Measurements from ENCODE around the gene AFMID.
A peak's percentile ranks its signal among the peaks of the same experiment; 100 is the strongest.
"Not testable (repeated sequence)": the region's sequence is repeated elsewhere in the genome, so short reads cannot be mapped to it uniquely, and the experiment has no call there.

The AFMID gene

GRCh38 chr17:78186692-78187595, at the start of gene AFMID, which contains the start of gene TK1:
Gene AFMID, plus strand, starts transcription at chr17:78187362. Its CDS starts 9 bp downstream, at chr17:78187371.
Gene TK1, minus strand, starts transcription at chr17:78187052. Its CDS starts 58 bp downstream, at chr17:78186994.
- DNase-seq, result peak; percentile 70

GRCh38 chr17:78137392-78138203, 49.6 kb upstream of the AFMID start:
- DNase-seq, result no peak

- no peak for DNase-seq
Measured at GRCh38 chr17:78138204-78139060, 48.7 kb upstream of the AFMID start.

GRCh38 chr17:78139861-78140168, 47.3 kb upstream of the AFMID start:
- not testable (repeated sequence) for DNase-seq

- DNase-seq, result peak; percentile 73
Measured at GRCh38 chr17:78140169-78141051, 46.8 kb upstream of the AFMID start.

- no peak for DNase-seq
Measured at GRCh38 chr17:78141437-78142118, 45.6 kb upstream of the AFMID start.

- DNase-seq, result no peak
Measured at GRCh38 chr17:78142119-78142861, 44.9 kb upstream of the AFMID start.

- DNase-seq, result no peak
Measured at GRCh38 chr17:78143214-78144146, 43.7 kb upstream of the AFMID start.

- DNase-seq, result no peak
Measured at GRCh38 chr17:78144147-78144719, 42.9 kb upstream of the AFMID start.

GRCh38 chr17:78144736-78145641, 42.2 kb upstream of the AFMID start:
- DNase-seq, result no peak

GRCh38 chr17:78146471-78146869, 40.7 kb upstream of the AFMID start:
- DNase-seq, result no peak

GRCh38 chr17:78146881-78147280, 40.3 kb upstream of the AFMID start:
- no peak for DNase-seq

- no peak for DNase-seq
Measured at GRCh38 chr17:78147315-78147998, 39.7 kb upstream of the AFMID start.

GRCh38 chr17:78148286-78149016, 38.7 kb upstream of the AFMID start:
- no peak for DNase-seq

- no peak for DNase-seq
Measured at GRCh38 chr17:78151514-78152008, 35.6 kb upstream of the AFMID start.

Data from SIG-M5 (cell line).